ENCODE results near the gene DYNC1I1. TPM values are rescaled to one million over a fixed set of nuclear protein-coding genes. Genes with fewer than 3 reads are reported as not detected.
A peak's percentile ranks its signal among the peaks of the same experiment; 100 is the strongest.

The DYNC1I1 gene
- total and polyA plus RNA-seq, 2 of the 13 experiments (the other 11 are each of a cell fraction or from before 2014, with no cell fraction given), result not detected

- TF ChIP-seq NR2F1 (CRISPR knock-in tag; IDR thresholded peaks at IDR 0.05) (peak; percentile 35 to 36; a peak in 2 of 4 replicates), ZEB1 (IDR thresholded peaks at IDR 0.05; ENCODE audit: insufficient replicate concordance, low read depth) (no peak), GABPB1 (CRISPR knock-in tag; IDR thresholded peaks at IDR 0.05) (peak; percentile 66; the same call in 1 of the 2 replicates), ZNF263 (CRISPR knock-in tag; IDR thresholded peaks at IDR 0.05) (peak; percentile 77), ZNF253 (CRISPR knock-in tag; IDR thresholded peaks at IDR 0.05; ENCODE audit: borderline replicate concordance) (no peak), NR2F6 (IDR thresholded peaks at IDR 0.05) (peak; percentile 60), NR2F6 (CRISPR knock-in tag; IDR thresholded peaks at IDR 0.05) (peak; percentile 64; the same call in 1 of the 2 replicates), HOXA3 (CRISPR knock-in tag; IDR thresholded peaks at IDR 0.05) (0 out of 2 replicates have a peak, but pooled peaks have one; percentile 12), ZNF558 (CRISPR knock-in tag; IDR thresholded peaks at IDR 0.05; ENCODE audit: borderline replicate concordance) (no peak), ZNF792 (CRISPR knock-in tag; IDR thresholded peaks at IDR 0.05) (no peak), ZSCAN30 (CRISPR knock-in tag; IDR thresholded peaks at IDR 0.05) (no peak), ZNF777 (CRISPR knock-in tag; IDR thresholded peaks at IDR 0.05) (peak; percentile 58; the same call in 1 of the 2 replicates), HNRNPLL (IDR thresholded peaks at IDR 0.05; ENCODE audit: low read depth, low read length, poor library complexity, severe bottlenecking) (peak; percentile 74), MXI1 (IDR thresholded peaks at IDR 0.05; ENCODE audit: borderline replicate concordance, low read depth, low read length) (no peak), ZMYM4 (CRISPR knock-in tag; IDR thresholded peaks at IDR 0.05) (no peak), ZNF768 (CRISPR knock-in tag; IDR thresholded peaks at IDR 0.05) (0 out of 2 replicates have a peak, but pooled peaks have one; percentile 9), PHB2 (IDR thresholded peaks at IDR 0.05; ENCODE audit: partially characterized antibody) (no peak), ZNF672 (CRISPR knock-in tag; IDR thresholded peaks at IDR 0.05) (peak; percentile 100)
- TF ChIP-seq, protein P1, sequence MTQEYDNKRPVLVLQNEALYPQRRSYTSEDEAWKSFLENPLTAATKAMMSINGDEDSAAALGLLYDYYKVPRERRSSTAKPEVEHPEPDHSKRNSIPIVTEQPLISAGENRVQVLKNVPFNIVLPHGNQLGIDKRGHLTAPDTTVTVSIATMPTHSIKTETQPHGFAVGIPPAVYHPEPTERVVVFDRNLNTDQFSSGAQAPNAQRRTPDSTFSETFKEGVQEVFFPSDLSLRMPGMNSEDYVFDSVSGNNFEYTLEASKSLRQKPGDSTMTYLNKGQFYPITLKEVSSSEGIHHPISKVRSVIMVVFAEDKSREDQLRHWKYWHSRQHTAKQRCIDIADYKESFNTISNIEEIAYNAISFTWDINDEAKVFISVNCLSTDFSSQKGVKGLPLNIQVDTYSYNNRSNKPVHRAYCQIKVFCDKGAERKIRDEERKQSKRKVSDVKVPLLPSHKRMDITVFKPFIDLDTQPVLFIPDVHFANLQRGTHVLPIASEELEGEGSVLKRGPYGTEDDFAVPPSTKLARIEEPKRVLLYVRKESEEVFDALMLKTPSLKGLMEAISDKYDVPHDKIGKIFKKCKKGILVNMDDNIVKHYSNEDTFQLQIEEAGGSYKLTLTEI (CRISPR knock-in tag; conservative IDR thresholded peaks at IDR 0.05), result no peak
These were observed at the start of gene DYNC1I1 (continued) for GRCh38 chr7:95772298-95772770.

All from HepG2 (cell line).